Muscle of back (tissue), 11 donors: ENCODE data around the gene KANTR. TPM values are rescaled to one million over a fixed set of nuclear protein-coding genes. Genes with fewer than 3 reads are reported as not detected.

Source experiments
- DNase-seq, 3 donors: peaks; one replicate each; pipeline versions ENCODE4 v3.0.0 to v3.0.0-alpha.2; 2013
- polyA plus RNA-seq, 10 donors: library from polyadenylated mRNA; unstranded; fragments of 120-200 nt; gene quantifications; one replicate each; pipeline ENCODE4 v1.2.1, GENCODE V29; 2013; ENCODE audit not compliant: insufficient read length in 10 of 10

The KANTR gene
- polyA plus RNA-seq, 10 donors = 4.7 to 22.2 (median 7.7) TPM

- DNase-seq = peak in 1 of 3 donors; percentile 18
Measured at GRCh38 chrX:53080628-53081580, 13.0 kb upstream of the KANTR start.

DNA sequence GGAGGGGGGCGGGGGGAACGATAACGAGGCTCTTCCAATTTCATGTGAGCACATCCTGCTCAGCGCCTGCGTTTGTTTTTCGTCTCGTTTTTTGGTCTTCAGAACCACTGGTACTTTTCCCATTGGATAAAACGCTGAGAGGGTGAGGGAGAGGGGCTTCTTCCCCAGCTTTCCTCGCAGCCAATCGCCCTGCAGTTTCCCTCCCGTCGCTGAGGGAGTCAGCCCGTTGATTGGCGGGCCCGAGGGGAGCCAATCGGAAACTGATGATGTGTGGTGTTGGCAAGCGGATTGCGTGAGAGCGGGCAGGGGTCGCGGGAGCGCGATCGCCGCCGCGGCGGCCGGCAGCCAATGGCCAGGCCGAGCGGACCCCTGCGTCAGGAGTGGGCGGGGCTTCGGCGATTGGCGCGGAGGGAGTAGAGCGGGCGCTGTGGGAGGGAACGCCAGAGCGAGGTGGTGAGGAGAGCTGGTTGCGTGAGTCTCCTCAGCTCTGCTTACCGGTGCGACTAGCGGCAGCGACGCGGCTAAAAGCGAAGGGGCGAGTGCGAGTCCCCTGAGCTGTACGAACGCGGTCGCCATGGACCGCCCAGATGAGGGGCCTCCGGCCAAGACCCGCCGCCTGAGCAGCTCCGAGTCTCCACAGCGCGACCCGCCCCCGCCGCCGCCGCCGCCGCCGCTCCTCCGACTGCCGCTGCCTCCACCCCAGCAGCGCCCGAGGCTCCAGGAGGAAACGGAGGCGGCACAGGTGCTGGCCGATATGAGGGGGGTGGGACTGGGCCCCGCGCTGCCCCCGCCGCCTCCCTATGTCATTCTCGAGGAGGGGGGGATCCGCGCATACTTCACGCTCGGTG is 11.8 kb upstream of the KANTR start, which contains the start of gene TSPYL2:
Gene TSPYL2, plus strand, starts transcription at position 443 of the 848 bp plus-strand sequence. Its CDS starts 132 bp downstream, at position 575.
- peak; percentile 94 to 98 (median 97) for DNase-seq

DNA sequence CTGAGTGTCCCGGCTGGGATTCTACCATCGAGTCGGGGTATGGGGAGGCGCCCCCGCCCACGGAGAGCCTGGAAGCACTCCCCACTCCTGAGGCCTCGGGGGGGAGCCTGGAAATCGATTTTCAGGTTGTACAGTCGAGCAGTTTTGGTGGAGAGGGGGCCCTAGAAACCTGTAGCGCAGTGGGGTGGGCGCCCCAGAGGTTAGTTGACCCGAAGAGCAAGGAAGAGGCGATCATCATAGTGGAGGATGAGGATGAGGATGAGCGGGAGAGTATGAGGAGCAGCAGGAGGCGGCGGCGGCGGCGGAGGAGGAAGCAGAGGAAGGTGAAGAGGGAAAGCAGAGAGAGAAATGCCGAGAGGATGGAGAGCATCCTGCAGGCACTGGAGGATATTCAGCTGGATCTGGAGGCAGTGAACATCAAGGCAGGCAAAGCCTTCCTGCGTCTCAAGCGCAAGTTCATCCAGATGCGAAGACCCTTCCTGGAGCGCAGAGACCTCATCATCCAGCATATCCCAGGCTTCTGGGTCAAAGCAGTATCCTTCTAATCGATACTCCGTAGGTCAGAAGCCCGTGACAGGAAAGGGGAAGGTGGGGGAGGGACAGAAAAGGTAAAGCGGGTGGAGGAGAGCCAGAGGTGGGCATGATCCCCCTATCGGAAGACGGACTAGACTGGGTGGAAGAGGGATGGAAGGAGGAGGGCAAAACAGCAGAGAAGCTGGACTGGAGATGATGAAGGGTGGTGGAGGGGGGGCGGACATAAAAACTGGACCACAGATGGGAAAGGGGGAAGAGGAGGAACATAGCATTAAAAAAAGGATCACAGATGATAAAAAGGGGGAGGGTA is 10.9 kb upstream of the KANTR start:
- no peak for DNase-seq

- no peak for DNase-seq
Measured at GRCh38 chrX:53084043-53084570, 9.8 kb upstream of the KANTR start.

DNA sequence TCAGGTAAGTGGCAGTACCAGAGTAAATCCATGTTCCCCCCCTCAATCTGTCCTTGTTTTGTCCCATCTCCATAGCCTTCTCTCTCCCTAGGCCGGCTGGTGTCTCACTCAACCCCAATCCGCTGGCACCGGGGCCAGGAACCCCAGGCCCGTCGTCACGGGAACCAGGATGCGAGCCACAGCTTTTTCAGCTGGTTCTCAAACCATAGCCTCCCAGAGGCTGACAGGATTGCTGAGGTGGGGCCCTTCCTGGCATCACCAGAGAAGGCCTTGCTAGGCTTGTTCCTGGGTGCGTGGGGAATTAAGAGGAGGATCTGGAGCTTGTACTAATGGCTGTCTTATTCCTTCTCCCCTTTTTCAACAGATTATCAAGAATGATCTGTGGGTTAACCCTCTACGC is 9.1 kb upstream of the KANTR start:
- no peak for DNase-seq

DNA sequence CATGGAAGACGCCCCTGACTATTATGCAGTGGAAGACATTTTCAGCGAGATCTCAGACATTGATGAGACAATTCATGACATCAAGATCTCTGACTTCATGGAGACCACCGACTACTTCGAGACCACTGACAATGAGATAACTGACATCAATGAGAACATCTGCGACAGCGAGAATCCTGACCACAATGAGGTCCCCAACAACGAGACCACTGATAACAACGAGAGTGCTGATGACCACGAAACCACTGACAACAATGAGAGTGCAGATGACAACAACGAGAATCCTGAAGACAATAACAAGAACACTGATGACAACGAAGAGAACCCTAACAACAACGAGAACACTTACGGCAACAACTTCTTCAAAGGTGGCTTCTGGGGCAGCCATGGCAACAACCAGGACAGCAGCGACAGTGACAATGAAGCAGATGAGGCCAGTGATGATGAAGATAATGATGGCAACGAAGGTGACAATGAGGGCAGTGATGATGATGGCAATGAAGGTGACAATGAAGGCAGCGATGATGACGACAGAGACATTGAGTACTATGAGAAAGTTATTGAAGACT is 8.2 kb upstream of the KANTR start:
- no peak for DNase-seq

DNA sequence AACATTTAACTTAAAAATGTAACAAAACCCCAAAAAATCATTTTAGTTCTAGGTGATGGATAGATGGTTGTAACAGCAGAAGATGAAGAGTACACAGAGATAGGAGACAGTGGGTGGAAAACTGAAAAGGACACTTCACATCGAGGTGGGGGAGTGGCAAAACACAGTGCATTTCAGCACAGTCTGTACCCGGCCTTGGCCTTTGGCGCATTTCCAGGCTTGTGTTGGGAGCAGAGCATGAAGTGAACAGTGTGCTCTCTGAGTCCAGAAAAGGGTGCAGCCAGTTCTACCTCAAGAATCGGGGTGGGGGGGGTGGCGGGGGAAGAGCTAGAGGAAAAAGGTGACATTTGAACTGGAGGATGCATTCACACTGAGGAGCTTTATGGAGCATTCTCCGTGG is 7.5 kb upstream of the KANTR start:
- no peak for DNase-seq

DNA sequence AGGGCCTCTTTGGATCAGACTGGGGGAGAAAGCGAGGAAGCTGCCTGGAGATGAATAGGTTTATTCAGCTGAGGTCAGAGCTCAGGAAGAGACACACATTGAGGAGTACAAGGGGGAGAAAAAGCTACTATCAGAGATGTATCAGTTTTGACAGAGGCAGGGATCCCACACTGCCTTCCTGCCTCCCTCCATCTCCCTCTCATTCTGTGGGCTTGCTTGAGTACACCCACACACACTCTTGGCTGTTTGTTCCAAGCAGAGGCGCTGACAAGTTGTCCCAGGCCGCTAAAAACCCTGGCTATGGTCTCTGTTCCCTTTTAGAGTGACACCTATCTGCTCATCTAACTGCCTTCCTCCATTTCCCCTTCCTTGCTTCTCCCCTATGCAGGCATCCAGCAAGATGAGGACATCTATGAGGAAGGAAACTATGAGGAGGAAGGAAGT is 6.5 kb upstream of the KANTR start:
- DNase-seq = no peak

DNA sequence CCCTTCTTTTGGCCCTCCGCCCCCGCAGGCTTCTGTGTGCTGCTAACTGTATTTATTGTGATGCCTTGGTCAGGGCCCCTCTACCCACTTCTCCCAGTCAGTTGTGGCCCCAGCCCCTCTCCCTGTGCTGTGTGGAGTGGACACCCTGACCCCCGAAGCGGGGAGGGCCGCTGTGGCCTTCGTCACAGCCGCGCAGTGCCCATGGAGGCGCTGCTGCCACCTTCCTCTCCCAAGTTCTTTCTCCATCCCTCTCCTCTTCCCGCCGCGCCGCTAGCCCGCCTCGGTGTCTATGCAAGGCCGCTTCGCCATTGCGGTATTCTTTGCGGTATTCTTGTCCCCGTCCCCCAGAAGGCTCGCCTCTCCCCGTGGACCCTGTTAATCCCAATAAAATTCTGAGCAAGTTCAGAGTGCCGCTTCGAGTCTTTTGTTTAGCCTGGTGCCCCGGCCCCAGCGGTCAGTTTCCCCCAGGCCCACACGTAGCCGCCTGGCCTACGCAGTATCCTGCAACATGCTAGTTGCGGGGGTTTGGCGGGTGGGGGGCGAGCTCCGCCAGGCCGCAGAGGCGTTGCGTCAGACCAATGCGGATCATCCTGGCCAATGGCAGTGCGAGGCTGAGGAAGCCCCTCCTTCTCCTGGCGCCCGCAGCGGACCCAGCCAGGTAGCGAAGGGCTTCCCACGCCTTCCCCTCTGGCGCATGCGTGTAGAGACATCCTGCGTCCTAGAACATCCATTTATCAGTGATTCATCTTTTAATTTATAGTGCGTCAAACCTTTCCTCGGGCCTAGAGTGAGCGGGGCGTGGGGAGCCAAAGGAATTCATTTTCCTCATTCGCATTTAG is 5.6 kb upstream of the KANTR start:
- peak; percentile 76 to 88 (median 80) for DNase-seq

DNA sequence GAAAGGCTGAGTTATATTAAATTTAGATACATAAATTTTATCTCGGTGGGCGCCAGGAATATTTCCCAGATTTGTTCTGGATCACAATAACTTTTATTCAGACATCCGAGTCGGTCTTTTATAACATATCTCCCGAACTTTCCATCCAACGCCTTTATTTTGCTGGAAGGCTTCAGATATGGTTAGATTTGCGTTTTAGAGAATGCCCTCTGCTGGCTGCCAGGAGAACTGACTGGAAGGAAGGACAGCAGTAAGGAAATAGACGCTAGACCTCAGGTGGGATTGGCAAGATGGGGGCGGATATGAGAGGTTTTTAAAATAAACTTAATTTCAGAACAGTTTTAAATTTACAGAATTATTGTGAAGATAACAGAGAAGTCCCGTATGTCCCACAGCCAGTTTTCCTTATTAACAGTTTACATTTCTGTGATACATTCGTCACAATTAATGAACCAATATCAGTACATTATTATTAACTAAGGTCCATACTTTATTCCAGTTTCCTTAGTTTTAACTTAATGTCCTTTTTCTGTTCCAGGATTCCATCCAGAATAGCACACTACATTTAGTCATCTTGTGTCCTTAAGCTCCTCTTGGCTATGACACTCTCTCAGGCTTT is 4.6 kb upstream of the KANTR start:
- peak; percentile 56 to 75 (median 59) for DNase-seq

GRCh38 chrX:53089925-53090324 is 4.0 kb upstream of the KANTR start:
- DNase-seq = no peak

- DNase-seq = no peak
Measured at GRCh38 chrX:53091354-53091753, 2.6 kb upstream of the KANTR start.

DNA sequence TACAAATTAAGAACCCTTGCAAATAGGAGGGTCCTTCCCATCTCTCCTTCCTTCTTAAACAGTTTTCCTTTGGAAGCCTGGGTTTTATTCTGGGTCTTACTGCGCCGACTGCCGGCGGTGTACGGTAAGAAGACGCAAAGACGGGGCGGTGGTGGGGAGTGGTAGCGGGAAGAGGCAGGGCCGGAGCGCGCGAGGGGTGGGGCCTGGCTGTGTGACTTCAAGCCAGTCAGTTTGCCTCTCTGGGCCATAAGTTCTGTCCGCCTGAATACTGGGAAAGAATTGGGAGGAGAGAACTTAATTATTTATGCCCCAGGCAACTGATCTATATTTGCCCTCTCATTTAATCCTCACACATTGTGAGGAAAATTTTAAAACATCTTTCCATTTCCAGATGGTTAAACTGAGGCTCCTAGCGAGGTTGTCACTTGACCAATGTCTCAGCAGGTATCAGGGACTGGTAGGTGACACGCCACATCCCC is 726 bp upstream of the KANTR start:
- DNase-seq = peak; percentile 60 to 85 (median 71)

DNA sequence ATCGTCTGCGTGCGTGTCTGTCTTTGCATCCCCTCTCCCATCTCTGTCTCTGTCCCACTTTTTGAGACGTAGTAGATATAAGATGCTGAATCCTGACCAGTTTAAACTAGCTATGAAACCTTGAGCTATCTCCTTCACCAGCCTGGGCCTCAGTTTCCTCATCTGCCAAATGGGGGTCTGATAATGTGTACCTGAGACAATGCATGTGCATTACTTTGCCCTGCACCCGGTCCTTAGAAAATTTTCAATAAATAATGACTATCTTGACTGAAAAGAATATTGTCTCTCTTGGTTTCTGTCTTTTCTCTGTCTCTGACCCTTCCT is 602 bp downstream of the KANTR start:
- DNase-seq = no peak

GRCh38 chrX:53095796-53096195 is 1.9 kb downstream of the KANTR start:
- DNase-seq = no peak

DNA sequence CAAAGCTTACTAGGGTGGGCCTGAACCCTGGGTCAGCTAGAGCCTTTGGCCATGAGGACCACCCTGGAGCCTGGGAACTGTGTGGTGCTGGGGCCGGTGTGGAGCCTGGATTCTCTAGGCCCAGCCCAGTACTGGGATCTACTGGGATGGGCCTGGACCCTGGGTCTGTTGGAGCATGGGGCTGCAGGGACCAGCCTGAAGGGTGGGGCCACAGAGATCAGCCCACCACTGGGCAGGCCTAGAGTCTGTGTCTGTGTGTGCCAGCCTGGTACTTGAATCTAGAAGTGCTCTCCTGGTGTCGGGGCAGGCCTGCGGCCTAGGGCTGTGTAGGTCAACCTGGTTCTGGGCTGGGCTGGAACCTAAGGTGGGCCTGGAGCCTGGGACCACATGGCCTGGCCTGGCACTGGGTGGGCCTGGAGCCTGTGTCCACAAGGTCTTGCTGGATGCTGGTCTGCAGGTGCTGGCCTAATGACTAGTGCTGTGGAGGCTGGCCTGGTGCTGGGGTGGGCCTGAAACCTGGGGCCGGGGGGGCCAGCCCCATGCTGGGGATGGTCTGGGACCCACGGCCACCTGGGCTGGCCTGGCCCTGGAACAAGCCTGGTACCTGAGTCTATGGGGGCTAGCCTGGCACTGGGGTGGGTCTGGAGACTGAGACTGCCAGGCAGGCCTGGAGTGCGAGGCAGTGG is 21.1 kb downstream of the KANTR start:
- no peak for DNase-seq

DNA sequence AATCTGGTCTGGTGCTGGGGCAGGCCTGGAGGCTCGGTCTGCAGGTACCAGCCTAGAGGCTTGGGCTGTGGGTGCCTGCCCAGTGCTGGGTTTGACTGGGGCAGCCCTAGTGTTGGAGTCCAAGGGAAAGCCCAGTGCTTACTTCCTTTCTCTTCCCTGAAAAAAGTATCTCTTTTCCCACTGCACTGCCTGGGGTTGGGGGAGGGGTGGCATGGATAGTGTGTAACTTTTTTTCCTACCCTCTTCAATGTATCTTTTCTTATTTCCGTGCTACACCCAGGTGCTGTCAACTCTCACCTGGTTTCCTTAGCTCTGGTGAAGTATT is 21.6 kb downstream of the KANTR start:
- no peak for DNase-seq

GRCh38 chrX:53116101-53116500 is 22.2 kb downstream of the KANTR start:
- peak in 2 of 3 donors; percentile 52 to 78 for DNase-seq

- peak in 1 of 3 donors; percentile 14 for DNase-seq
Measured at GRCh38 chrX:53122013-53122412, 28.1 kb downstream of the KANTR start.
